HPDE6-E6E7 (cell line): ENCODE measurements around the gene ASIC4.

Experiments used
- DNase-seq: peaks from one replicate; pipeline ENCODE4 v3.0.0; 2011; ENCODE audit warnings: missing footprints; ENCODE audit errors: extremely low spot score

ASIC4 gene

GRCh38 chr2:219566640-219567039 is 52.4 kb downstream of the ASIC4 start:
- DNase-seq, result no peak

GRCh38 chr2:219567131-219567530 is 52.8 kb downstream of the ASIC4 start:
- no peak for DNase-seq

GRCh38 chr2:219567791-219568361 is 53.6 kb downstream of the ASIC4 start:
- DNase-seq, result no peak

GRCh38 chr2:219569041-219569440 is 54.8 kb downstream of the ASIC4 start:
- DNase-seq, result no peak

GRCh38 chr2:219569635-219570034 is 55.4 kb downstream of the ASIC4 start:
- no peak for DNase-seq

- DNase-seq, result no peak
Measured at GRCh38 chr2:219570194-219570923, 56.1 kb downstream of the ASIC4 start.

- DNase-seq, result no peak
Measured at GRCh38 chr2:219570924-219571310, 56.6 kb downstream of the ASIC4 start.

GRCh38 chr2:219571311-219572236 is 57.3 kb downstream of the ASIC4 start, which contains the start of gene OBSL1:
TSS of gene OBSL1 (minus strand) at chr2:219571539. CDS start at chr2:219571232, 307 bp downstream.
- DNase-seq, result no peak

GRCh38 chr2:219572237-219573001 is 58.1 kb downstream of the ASIC4 start, which contains the start of gene INHA:
TSS of gene INHA (plus strand) at chr2:219572310. CDS start at chr2:219572375, 65 bp downstream.
- no peak for DNase-seq

- DNase-seq, result no peak
Measured at GRCh38 chr2:219573166-219573565, 58.9 kb downstream of the ASIC4 start.

- DNase-seq, result no peak
Measured at GRCh38 chr2:219574484-219575311, 60.4 kb downstream of the ASIC4 start.

- DNase-seq, result no peak
Measured at GRCh38 chr2:219575566-219576504, 61.6 kb downstream of the ASIC4 start.

- no peak for DNase-seq
Measured at GRCh38 chr2:219576505-219577388, 62.5 kb downstream of the ASIC4 start.

GRCh38 chr2:219578811-219579613 is 64.7 kb downstream of the ASIC4 start:
- DNase-seq, result no peak

- DNase-seq, result no peak
Measured at GRCh38 chr2:219581346-219581745, 67.1 kb downstream of the ASIC4 start.
